Kidney (tissue), 14 donors: ENCODE measurements around the gene CPT1C. TPM values are rescaled to one million over a fixed set of nuclear protein-coding genes. Genes with fewer than 3 reads are reported as not detected.
"Not testable (repeated sequence)": the region's sequence is repeated elsewhere in the genome, so short reads cannot be mapped to it uniquely, and the experiment has no call there.

ENCODE experiments used
- DNase-seq, 5 donors: peaks; one replicate each; pipeline ENCODE4 v3.0.0-alpha.2; 2013 to 2020
- FAIRE-seq: peaks from 2 replicates; lab custom pipeline; 2012; peaks lifted over from hg19 to GRCh38; lab: Jason Lieb, UNC
- H3K27ac ChIP-seq, 2 donors: one replicate each; pipeline ENCODE4 v1.7.0; 2013; ENCODE audit warnings: low read depth in 2 of 2, low read length in 2 of 2, inconsistent platforms in 1 of 2
- H3K27me3 ChIP-seq: one replicate; pipeline ENCODE4 v1.7.1; 2013; ENCODE audit warnings: low read length, inconsistent platforms; ENCODE audit not compliant: control insufficient read depth, insufficient read depth
- H3K36me3 ChIP-seq, 3 donors: one replicate each; pipeline versions ENCODE4 v1.7.0 to v1.7.1; 2013; ENCODE audit warnings: low read length in 3 of 3, control low read depth in 1 of 3, inconsistent platforms in 1 of 3; ENCODE audit not compliant: insufficient read depth in 3 of 3, control insufficient read depth in 2 of 3
- H3K4me1 ChIP-seq, 3 donors: one replicate each; pipeline versions ENCODE4 v1.7.0 to v1.7.1; 2013; ENCODE audit warnings: low read length in 3 of 3, inconsistent platforms in 1 of 3, low read depth in 1 of 3; ENCODE audit not compliant: control insufficient read depth in 2 of 3, insufficient read depth in 2 of 3
- H3K4me3 ChIP-seq, 3 donors: one replicate each; pipeline versions ENCODE4 v1.7.0 to v1.8.1; 2013; ENCODE audit warnings: low read length in 3 of 3, control low read depth in 1 of 3, inconsistent platforms in 1 of 3
- H3K9ac ChIP-seq, 3 donors: one replicate each; pipeline versions ENCODE4 v1.7.0 to v1.7.1; 2013; ENCODE audit warnings: low read length in 3 of 3, control low read depth in 1 of 3, inconsistent platforms in 1 of 3
- H3K9me3 ChIP-seq, 3 donors: one replicate each; pipeline versions ENCODE4 v1.7.0 to v1.7.1; 2013; ENCODE audit warnings: low read length in 3 of 3, control low read depth in 1 of 3, inconsistent platforms in 1 of 3; ENCODE audit not compliant: control insufficient read depth in 2 of 3, insufficient read depth in 1 of 3
- intact Hi-C: fragments of 100-400 bp; cut with DNase I; formaldehyde crosslinking; loops from one replicate; pipeline ENCODE4 v1.11.1; 2022
- polyA plus RNA-seq: library from polyadenylated mRNA; stranded (reverse); fragments of 350-450 nt; fragmentation: Illumina TruSeq; extraction: RNeasy Lipid Tissue Mini Kit (QIAGEN cat#74804); gene quantifications from one replicate; pipeline ENCODE4 v1.2.3, GENCODE V29; 2014; ENCODE audit warnings: low read depth, low replicate concordance; ENCODE audit not compliant: insufficient read depth
- total RNA-seq: library from RNA; stranded (reverse); fragmentation: NEBNext Ultra II Directional; extraction: Animal tissue kit (Norgen Biotek cat#: 25700); gene quantifications from one replicate; pipeline ENCODE4 v1.2.1, GENCODE V29; 2021
- TF ChIP-seq, protein P1 (sequence below): IDR thresholded peaks from 3 replicates; pipeline ENCODE4 v1.5.1; 2012; ENCODE audit warnings: mild to moderate bottlenecking, moderate library complexity, borderline replicate concordance; ENCODE audit not compliant: insufficient read depth; ENCODE audit errors: extremely low read depth
- donor health status: control.
- donor health status: control.
- donor health status: control.
- donor health status: control.
- donor health status: control.
- donor health status: DM: yes; HTN: yes; CAD: no.
- donor health status: Normal renal cell carcinoma (clear cell type).

Gene CPT1C
- total and polyA plus RNA-seq, 2 donors from 2014 or later: 2.6 to 6.0 TPM

DNA sequence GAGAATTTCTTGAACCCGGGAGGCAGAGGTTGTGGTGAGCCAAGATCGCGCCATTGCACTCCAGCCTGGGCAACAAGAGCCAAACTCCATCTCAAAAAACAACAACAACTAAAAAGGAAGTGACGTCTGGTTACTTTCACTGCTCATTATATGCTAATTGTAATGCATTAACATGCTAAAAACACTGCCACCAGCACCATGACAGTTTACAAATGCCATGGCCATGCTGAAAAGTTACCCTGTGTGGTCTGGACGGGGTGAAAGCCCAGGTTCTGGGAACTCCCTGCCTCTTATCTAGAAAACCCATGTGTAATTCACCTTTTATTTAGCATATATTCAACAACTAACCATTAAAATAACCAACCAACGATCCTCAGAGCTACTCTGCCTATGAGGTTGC, 28.1 kb downstream of the CPT1C start:
- Histone ChIP-seq H3K27me3 (no peaks in the 10 kb centered on the region), H3K9me3 (no peaks in the 10 kb centered on the region), H3K4me1 (no peaks in the 10 kb centered on the region), H3K9ac (no peak overlapping the region), H3K36me3 (no peaks in the 10 kb centered on the region), H3K27ac (no peak overlapping the region), H3K4me3 (no peak overlapping the region)
- FAIRE-seq (no peak), DNase-seq (no peak)
- intact Hi-C loops: no loop called here
- TF ChIP-seq, protein P1, sequence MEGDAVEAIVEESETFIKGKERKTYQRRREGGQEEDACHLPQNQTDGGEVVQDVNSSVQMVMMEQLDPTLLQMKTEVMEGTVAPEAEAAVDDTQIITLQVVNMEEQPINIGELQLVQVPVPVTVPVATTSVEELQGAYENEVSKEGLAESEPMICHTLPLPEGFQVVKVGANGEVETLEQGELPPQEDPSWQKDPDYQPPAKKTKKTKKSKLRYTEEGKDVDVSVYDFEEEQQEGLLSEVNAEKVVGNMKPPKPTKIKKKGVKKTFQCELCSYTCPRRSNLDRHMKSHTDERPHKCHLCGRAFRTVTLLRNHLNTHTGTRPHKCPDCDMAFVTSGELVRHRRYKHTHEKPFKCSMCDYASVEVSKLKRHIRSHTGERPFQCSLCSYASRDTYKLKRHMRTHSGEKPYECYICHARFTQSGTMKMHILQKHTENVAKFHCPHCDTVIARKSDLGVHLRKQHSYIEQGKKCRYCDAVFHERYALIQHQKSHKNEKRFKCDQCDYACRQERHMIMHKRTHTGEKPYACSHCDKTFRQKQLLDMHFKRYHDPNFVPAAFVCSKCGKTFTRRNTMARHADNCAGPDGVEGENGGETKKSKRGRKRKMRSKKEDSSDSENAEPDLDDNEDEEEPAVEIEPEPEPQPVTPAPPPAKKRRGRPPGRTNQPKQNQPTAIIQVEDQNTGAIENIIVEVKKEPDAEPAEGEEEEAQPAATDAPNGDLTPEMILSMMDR: no peak

DNA sequence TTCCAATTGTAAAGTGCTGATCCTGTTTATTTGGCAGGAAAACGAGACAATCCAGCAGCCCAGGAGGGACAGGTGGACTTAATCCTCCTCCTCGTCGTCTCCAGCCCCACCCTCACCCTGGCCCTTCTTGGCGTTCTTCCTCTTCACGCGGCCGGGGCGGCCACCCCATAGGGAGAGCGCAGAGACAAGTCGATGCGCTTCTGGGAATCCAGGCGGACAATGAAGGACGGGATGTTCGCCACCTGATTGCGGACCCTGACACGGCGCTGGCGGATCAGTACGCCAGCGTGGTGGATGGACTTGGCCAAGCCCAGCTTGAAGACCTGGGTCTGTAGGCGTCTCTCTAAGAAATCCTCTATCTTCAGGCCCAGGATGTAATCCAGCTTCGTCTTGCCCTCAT, 28.5 kb downstream of the CPT1C start:
- H3K4me1 ChIP-seq, DNase-seq, H3K9me3 ChIP-seq, H3K4me3 ChIP-seq, H3K27me3 ChIP-seq, H3K36me3 ChIP-seq, intact Hi-C loops, FAIRE-seq, H3K9ac ChIP-seq, H3K27ac ChIP-seq: not testable (repeated sequence)

DNA sequence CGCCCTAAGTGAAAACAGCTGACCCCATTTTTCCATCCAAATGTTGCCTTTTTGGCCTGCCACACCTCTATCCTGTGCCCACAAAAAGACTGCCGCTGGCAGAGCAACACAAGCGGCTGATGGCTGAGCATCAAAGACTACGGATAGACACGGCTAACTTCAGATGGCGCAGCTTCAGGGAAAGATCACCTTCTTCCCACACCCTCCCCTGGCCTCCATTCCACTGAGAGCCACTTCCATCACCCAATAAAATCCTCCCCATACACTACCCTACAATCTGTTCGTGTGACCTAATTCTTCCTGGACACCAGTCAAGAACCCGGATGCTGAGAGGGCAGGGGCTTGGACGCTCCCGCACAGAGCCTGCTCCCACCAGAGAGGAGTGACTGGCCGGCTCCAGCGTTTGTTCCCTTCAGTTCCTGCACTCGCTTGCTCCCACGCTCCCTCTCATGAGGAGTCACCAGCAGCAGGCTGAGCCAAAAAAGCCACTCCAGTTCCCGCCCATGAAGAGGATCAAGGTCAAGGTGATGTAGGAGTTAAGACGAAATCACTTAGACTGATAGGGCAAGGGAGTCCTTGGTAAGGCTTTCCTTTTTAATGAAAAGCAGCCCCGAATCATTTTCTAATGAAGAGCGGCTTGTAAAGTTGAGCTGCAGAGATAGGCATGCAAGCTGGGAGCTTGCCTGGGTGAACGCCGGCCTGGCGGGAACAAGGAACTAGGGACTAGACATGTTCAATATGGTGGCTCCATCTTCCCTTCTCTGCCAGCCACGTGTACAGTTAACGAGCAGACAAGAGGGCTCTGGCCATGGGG, 36.5 kb downstream of the CPT1C start:
- Histone ChIP-seq H3K4me3 (no peak overlapping the region), H3K9ac (no peak overlapping the region), H3K9me3 (no peaks in the 10 kb centered on the region), H3K4me1 (no peaks in the 10 kb centered on the region), H3K27me3 (no peaks in the 10 kb centered on the region), H3K36me3 (no peaks in the 10 kb centered on the region), H3K27ac (no peak overlapping the region)
- FAIRE-seq (no peak), DNase-seq (peak in 2 of 5 donors; percentile 73 to 91)
- TF ChIP-seq, protein P1: no peak
- intact Hi-C loops: no loop called here

DNA sequence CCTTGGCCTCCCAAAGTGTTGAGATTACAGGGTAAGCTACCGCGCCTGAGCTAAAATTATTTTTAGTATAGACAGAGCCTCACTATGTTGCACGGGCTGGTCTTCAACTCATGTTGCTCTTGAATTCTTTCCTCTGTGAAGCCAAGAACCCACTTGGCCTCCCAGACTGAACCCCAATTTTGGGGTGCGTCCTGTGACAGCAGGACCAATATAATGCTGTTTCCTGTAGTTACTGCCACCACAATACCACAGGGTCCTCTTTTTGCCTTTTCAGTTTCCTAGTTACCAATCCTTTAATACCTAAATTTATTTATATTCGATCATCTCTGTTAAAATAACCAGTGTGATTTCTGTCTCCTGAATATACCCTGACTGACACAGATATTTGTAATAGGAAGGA, 39.2 kb downstream of the CPT1C start:
- no peaks in the 10 kb centered on the region for H3K9me3 ChIP-seq
- H3K4me3 ChIP-seq: no peak overlapping the region
- no peaks in the 10 kb centered on the region for H3K27me3 ChIP-seq
- no peaks in the 10 kb centered on the region for H3K4me1 ChIP-seq
- FAIRE-seq (no peak), DNase-seq (no peak)
- no peaks in the 10 kb centered on the region for H3K36me3 ChIP-seq
- TF ChIP-seq, protein P1: no peak
- no peak overlapping the region for H3K9ac ChIP-seq
- H3K27ac ChIP-seq: no peak overlapping the region
- intact Hi-C loops: no loop called here
